MM.1S (cell line): ENCODE measurements around the gene R3HDM1.

ENCODE experiments used
- EZH2 ChIP-seq: fragments of 300-600 bp; sonication (generic); optimal IDR thresholded peaks from 2 replicates; pipeline ENCODE3; 2017; ENCODE audit warnings: low read depth, mild to moderate bottlenecking, antibody characterized with exemption, low read length, mixed read lengths
- EZH2phosphoT487 ChIP-seq: fragments of 300-600 bp; sonication (generic); IDR thresholded peaks from 2 replicates; pipeline ENCODE4 v1.6.1; 2018; ENCODE audit warnings: antibody characterized with exemption, low read length
- TF ChIP-seq, protein P1 (sequence below): fragments of 300-600 bp; sonication (generic); IDR thresholded peaks from 2 replicates; pipeline ENCODE4 v1.5.1; 2016; ENCODE audit warnings: antibody characterized with exemption, low read length, mixed read lengths

DNA sequence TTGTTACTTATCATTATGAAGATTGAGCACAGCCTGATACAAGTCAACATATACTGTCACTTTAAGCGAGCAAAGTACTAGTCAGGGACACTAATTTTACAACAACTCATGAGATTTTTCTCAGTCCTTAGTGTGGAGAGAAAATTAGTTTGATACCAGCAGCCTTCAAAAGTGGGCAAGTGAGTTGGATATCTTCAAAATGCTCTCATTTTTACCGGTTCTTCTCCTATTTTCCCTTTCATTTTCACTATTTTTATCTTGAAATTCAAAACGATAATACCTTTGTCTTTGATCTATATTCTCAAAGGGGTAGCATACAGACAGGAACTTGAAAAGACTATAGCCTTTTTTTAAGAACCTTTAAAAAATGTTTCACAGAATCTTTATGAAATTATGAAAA lies 158.4 kb downstream of the R3HDM1 start:
- TF ChIP-seq, protein P1, sequence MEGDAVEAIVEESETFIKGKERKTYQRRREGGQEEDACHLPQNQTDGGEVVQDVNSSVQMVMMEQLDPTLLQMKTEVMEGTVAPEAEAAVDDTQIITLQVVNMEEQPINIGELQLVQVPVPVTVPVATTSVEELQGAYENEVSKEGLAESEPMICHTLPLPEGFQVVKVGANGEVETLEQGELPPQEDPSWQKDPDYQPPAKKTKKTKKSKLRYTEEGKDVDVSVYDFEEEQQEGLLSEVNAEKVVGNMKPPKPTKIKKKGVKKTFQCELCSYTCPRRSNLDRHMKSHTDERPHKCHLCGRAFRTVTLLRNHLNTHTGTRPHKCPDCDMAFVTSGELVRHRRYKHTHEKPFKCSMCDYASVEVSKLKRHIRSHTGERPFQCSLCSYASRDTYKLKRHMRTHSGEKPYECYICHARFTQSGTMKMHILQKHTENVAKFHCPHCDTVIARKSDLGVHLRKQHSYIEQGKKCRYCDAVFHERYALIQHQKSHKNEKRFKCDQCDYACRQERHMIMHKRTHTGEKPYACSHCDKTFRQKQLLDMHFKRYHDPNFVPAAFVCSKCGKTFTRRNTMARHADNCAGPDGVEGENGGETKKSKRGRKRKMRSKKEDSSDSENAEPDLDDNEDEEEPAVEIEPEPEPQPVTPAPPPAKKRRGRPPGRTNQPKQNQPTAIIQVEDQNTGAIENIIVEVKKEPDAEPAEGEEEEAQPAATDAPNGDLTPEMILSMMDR = no peak
- no peak for TF ChIP-seq EZH2
- TF ChIP-seq EZH2phosphoT487 = no peak
